ENCODE data around the gene FAM169A.
"Not testable (repeated sequence)": the region's sequence is repeated elsewhere in the genome, so short reads cannot be mapped to it uniquely, and the experiment has no call there.

FAM169A gene

GRCh38 chr5:74798977-74799911, 66.9 kb downstream of the FAM169A start:
- no peak for DNase-seq (ENCODE audit: low read depth in 2 of 2, low spot score in 1 of 2)

- DNase-seq (ENCODE audit: low read depth in 2 of 2, low spot score in 1 of 2) = not testable (repeated sequence)
These were observed 74.5 kb downstream of the FAM169A start for GRCh38 chr5:74791669-74792068.

GRCh38 chr5:74787424-74787823, 78.8 kb downstream of the FAM169A start:
- no peak for DNase-seq (ENCODE audit: low read depth in 2 of 2, low spot score in 1 of 2)

- DNase-seq (ENCODE audit: low read depth in 2 of 2, low spot score in 1 of 2) = no peak
These were observed 79.3 kb downstream of the FAM169A start for GRCh38 chr5:74786851-74787250.

- no peak for DNase-seq (ENCODE audit: low read depth in 2 of 2, low spot score in 1 of 2)
These were observed 87.6 kb downstream of the FAM169A start for GRCh38 chr5:74778609-74779008.

GRCh38 chr5:74772359-74772758, 93.8 kb downstream of the FAM169A start:
- DNase-seq (ENCODE audit: low read depth in 2 of 2, low spot score in 1 of 2) = no peak

- DNase-seq (ENCODE audit: low read depth in 2 of 2, low spot score in 1 of 2) = no peak
These were observed 98.6 kb downstream of the FAM169A start for GRCh38 chr5:74767579-74767913.

GRCh38 chr5:74766849-74767578, 99.2 kb downstream of the FAM169A start, which contains the start of the genes GFM2 and NSA2:
Gene GFM2 (minus strand): TSS chr5:74767117. CDS start chr5:74763742, 3,375 bp downstream.
Gene NSA2 (plus strand): TSS chr5:74767249. CDS start chr5:74767361, 112 bp downstream.
- DNase-seq (ENCODE audit: low read depth in 2 of 2, low spot score in 1 of 2) = peak; percentile 85 to 88

GRCh38 chr5:74766418-74766848, 99.8 kb downstream of the FAM169A start:
- DNase-seq (ENCODE audit: low read depth in 2 of 2, low spot score in 1 of 2) = no peak

- no peak for DNase-seq (ENCODE audit: low read depth in 2 of 2, low spot score in 1 of 2)
These were observed 100.3 kb downstream of the FAM169A start for GRCh38 chr5:74765929-74766328.

GRCh38 chr5:74765201-74765600, 101.0 kb downstream of the FAM169A start:
- DNase-seq (ENCODE audit: low read depth in 2 of 2, low spot score in 1 of 2) = no peak

- no peak for DNase-seq (ENCODE audit: low read depth in 2 of 2, low spot score in 1 of 2)
These were observed 102.7 kb downstream of the FAM169A start for GRCh38 chr5:74763504-74763903.

- no peak for DNase-seq (ENCODE audit: low read depth in 2 of 2, low spot score in 1 of 2)
These were observed 103.6 kb downstream of the FAM169A start for GRCh38 chr5:74762599-74762998.

GRCh38 chr5:74761241-74761640, 104.9 kb downstream of the FAM169A start:
- DNase-seq (ENCODE audit: low read depth in 2 of 2, low spot score in 1 of 2) = no peak

- DNase-seq (ENCODE audit: low read depth in 2 of 2, low spot score in 1 of 2) = not testable (repeated sequence)
These were observed 117.4 kb downstream of the FAM169A start for GRCh38 chr5:74748742-74749141.

- no peak for DNase-seq (ENCODE audit: low read depth in 2 of 2, low spot score in 1 of 2)
These were observed 127.8 kb downstream of the FAM169A start for GRCh38 chr5:74738406-74738805.

GRCh38 chr5:74736759-74737158, 129.4 kb downstream of the FAM169A start:
- no peak for DNase-seq (ENCODE audit: low read depth in 2 of 2, low spot score in 1 of 2)
